HFFc6 (cell line): ENCODE measurements around the gene SMIM1. TPM values are rescaled to one million over a fixed set of nuclear protein-coding genes. Genes with fewer than 3 reads are reported as not detected.

Source experiments
- DNase-seq: peaks from one replicate; pipeline ENCODE4 v3.0.0-alpha.2; 2018
- H3K27ac Mint-ChIP-seq: 2 replicates; pipeline ENCODE4 v1.8.0; 2020; ENCODE audit warnings: mild to moderate bottlenecking, mixed read lengths
- H3K27me3 Mint-ChIP-seq: 2 replicates; pipeline ENCODE4 v1.8.0; 2021; ENCODE audit warnings: mild to moderate bottlenecking, moderate library complexity, mixed read lengths; ENCODE audit not compliant: insufficient read depth
- H3K36me3 Mint-ChIP-seq: 2 replicates; pipeline ENCODE4 v1.8.0; 2021; ENCODE audit warnings: low read depth, mixed read lengths
- H3K4me1 Mint-ChIP-seq: 2 replicates; pipeline ENCODE4 v1.8.0; 2020; ENCODE audit warnings: low read depth, mixed read lengths
- H3K4me3 Mint-ChIP-seq: 2 replicates; pipeline ENCODE4 v1.8.0; 2020; ENCODE audit warnings: mild to moderate bottlenecking, moderate library complexity, mixed read lengths
- H3K9me3 Mint-ChIP-seq: 2 replicates; pipeline ENCODE4 v1.8.0; 2020; ENCODE audit warnings: mild to moderate bottlenecking, mixed read lengths
- total RNA-seq, 6 experiments: library from RNA; stranded (reverse); fragmentation: NEBNext Ultra II Directional; extraction: Animal tissue kit (Norgen Biotek cat#: 25700); gene quantifications; 2 replicates in 1 of 6; 3 replicates in 5 of 6; pipeline ENCODE4 v1.2.3, GENCODE V29; 2021
- TF ChIP-seq, protein P1 (sequence below): fragments of 200-600 bp; sonication (generic); IDR thresholded peaks from 2 replicates; pipeline ENCODE4 v1.5.0; 2021; ENCODE audit warnings: antibody characterized with exemption, mild to moderate bottlenecking

The SMIM1 gene
- total RNA-seq, 6 experiments from 2014 or later = 0.38 to 3.4 (median 1.6) TPM

GRCh38 chr1:3756394-3756793, 16.2 kb upstream of the SMIM1 start:
- H3K4me1 Mint-ChIP-seq = no peaks in the 10 kb centered on the region; the same call in 1 of the 2 replicates
- peaks cover 7% of the 10 kb centered on the region for H3K9me3 Mint-ChIP-seq
- H3K36me3 Mint-ChIP-seq = peaks cover 9% of the 10 kb centered on the region; the same call in 1 of the 2 replicates
- no peak for DNase-seq
- peaks cover 33% of the 10 kb centered on the region for H3K27me3 Mint-ChIP-seq
- TF ChIP-seq, protein P1, sequence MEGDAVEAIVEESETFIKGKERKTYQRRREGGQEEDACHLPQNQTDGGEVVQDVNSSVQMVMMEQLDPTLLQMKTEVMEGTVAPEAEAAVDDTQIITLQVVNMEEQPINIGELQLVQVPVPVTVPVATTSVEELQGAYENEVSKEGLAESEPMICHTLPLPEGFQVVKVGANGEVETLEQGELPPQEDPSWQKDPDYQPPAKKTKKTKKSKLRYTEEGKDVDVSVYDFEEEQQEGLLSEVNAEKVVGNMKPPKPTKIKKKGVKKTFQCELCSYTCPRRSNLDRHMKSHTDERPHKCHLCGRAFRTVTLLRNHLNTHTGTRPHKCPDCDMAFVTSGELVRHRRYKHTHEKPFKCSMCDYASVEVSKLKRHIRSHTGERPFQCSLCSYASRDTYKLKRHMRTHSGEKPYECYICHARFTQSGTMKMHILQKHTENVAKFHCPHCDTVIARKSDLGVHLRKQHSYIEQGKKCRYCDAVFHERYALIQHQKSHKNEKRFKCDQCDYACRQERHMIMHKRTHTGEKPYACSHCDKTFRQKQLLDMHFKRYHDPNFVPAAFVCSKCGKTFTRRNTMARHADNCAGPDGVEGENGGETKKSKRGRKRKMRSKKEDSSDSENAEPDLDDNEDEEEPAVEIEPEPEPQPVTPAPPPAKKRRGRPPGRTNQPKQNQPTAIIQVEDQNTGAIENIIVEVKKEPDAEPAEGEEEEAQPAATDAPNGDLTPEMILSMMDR = no peak
- no peak overlapping the region for H3K4me3 Mint-ChIP-seq
- H3K27ac Mint-ChIP-seq = no peak overlapping the region

DNA sequence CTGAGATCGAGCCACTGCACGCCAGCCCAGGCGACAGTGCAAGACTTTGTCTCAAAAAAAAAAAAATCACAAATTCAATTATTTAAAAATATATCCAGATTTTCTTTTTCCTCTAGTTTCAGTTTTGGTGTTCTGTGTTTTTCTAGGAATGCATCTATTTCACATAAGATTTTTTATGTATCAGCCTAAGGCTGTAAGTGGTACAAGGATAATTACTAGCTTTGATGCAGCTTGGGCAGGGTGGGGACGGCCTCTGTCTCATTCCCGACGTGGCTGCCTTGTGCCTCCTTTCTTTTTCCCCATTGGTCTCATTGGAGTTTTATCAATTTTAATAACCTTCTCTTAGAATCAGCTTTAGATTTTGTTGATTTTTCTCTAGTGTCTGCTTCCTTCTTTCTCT, 13.4 kb upstream of the SMIM1 start:
- TF ChIP-seq, protein P1 = no peak
- H3K4me3 Mint-ChIP-seq = no peak overlapping the region
- H3K4me1 Mint-ChIP-seq = no peaks in the 10 kb centered on the region; the same call in 1 of the 2 replicates
- no peak overlapping the region for H3K27ac Mint-ChIP-seq
- DNase-seq = no peak
- H3K27me3 Mint-ChIP-seq = peaks cover 26% of the 10 kb centered on the region
- peaks cover 9% of the 10 kb centered on the region; the same call in 1 of the 2 replicates for H3K36me3 Mint-ChIP-seq
- peaks cover 7% of the 10 kb centered on the region for H3K9me3 Mint-ChIP-seq

DNA sequence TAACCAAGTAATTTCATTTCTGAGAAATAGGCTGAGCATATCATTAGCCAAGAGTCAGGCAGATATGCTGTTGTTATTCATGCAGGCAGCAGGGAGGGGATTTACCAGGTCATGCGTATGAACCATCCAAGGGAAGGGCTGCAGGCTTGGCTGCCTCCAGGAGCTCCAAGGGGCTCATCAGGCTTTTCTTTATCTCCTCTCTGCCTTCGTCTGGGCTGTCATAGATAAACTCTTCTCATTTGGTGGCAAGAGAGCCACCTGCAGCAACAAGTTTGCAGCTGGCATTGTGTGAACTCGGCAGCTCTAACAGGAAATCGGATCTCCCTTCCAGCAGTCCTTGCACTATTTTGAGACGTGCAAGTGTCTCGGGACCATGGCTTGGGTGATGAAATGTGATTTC, 12.8 kb upstream of the SMIM1 start:
- Mint-ChIP-seq H3K9me3 (peaks cover 7% of the 10 kb centered on the region), H3K4me1 (no peaks in the 10 kb centered on the region; the same call in 1 of the 2 replicates), H3K4me3 (no peak overlapping the region), H3K27ac (no peak overlapping the region), H3K27me3 (peaks cover 29% of the 10 kb centered on the region), H3K36me3 (peaks cover 9% of the 10 kb centered on the region; the same call in 1 of the 2 replicates)
- TF ChIP-seq, protein P1 = no peak
- DNase-seq = no peak

DNA sequence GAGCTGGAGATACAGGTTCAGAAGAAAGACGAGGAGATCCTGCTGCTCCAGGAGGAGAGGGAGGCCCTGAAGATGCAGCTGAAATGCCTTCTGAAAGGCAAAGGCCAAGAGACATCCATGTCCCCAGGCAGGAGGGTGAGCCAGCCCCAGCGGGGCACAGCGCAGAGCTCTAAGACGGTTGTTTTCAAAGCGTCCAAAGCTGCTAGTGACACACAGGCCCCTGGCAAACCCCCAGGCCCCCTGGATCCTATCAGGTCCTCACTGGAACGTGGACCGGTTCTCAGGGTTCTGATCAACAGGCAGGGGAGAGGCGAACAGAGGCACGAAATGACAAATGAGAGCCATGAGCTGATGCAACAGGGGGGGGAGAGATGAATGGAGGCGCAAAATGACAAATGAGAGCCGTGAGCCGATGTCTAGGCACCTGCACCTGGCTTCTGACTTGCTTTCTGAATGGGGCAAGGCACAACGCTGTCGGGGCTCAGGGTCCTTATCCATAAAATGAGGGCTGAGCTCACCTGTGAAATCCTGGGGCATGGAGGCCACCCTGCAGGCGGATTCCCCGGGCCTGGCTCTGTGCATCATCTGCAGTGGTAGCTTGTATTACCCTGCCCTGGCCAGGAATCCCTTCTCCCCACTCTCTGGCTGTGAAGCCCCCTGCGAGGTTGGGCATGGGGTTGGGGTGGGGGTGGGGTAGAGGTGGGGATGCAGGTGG, 11.1 kb upstream of the SMIM1 start:
- Mint-ChIP-seq H3K4me3 (no peak overlapping the region), H3K9me3 (peaks cover 7% of the 10 kb centered on the region), H3K4me1 (no peaks in the 10 kb centered on the region; the same call in 1 of the 2 replicates), H3K27me3 (peaks cover 22% of the 10 kb centered on the region), H3K27ac (no peak overlapping the region), H3K36me3 (peaks cover 9% of the 10 kb centered on the region; the same call in 1 of the 2 replicates)
- TF ChIP-seq, protein P1 = no peak
- DNase-seq = no peak

DNA sequence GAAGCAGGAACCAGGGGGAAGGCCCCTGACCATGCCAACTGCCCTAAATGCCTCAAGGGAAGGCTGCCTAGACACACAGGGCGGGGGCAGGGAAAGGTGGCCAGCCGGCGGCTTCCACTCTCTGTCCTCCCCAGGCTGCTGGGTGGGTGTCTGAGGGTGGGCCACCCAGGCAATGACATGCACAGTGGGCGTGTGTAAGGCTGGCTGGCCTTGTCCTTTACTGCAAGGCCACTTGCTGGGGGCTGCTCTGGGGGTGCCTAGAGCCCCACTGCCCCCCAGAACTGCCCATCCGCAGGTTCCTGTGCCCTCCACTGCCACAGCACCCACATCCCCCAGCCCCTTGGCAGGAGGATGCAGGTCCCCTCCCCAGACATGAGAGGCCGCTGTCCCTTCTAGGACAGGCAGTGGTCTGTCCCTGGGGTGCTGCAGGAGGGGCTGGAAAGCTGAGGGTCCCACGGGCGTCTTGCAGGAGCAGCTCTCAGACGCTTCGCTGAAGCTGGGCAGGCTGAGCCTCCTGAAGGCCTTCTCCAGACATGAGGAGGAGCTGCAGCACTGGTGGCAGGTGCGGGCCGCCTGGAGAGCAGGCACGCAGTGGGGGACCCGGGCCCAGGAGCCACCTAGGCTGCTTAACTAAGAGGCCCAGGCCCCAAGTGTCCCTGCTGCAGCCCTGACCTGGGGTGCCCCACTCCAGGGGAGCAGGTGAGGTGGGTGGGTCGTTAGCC, 10.2 kb upstream of the SMIM1 start:
- TF ChIP-seq, protein P1 = no peak
- no peaks in the 10 kb centered on the region; the same call in 1 of the 2 replicates for H3K4me1 Mint-ChIP-seq

More for the DNA sequence above, 10.2 kb upstream of the SMIM1 start:
- Mint-ChIP-seq H3K9me3 (peaks cover 7% of the 10 kb centered on the region), H3K4me3 (no peak overlapping the region), H3K27me3 (peaks cover 24% of the 10 kb centered on the region), H3K36me3 (peaks cover 9% of the 10 kb centered on the region; the same call in 1 of the 2 replicates), H3K27ac (no peak overlapping the region)
- DNase-seq = no peak
